GM18907 (cell line): ENCODE results near the gene ST6GALNAC2.

ENCODE experiments used
- ATAC-seq: cut with Tn5 transposase; IDR thresholded peaks from one replicate; pipeline ENCODE4 v1.9.1; 2021; ENCODE audit warnings: mild to moderate bottlenecking, moderate library complexity; ENCODE audit not compliant: unreplicated experiment

The ST6GALNAC2 gene

DNA sequence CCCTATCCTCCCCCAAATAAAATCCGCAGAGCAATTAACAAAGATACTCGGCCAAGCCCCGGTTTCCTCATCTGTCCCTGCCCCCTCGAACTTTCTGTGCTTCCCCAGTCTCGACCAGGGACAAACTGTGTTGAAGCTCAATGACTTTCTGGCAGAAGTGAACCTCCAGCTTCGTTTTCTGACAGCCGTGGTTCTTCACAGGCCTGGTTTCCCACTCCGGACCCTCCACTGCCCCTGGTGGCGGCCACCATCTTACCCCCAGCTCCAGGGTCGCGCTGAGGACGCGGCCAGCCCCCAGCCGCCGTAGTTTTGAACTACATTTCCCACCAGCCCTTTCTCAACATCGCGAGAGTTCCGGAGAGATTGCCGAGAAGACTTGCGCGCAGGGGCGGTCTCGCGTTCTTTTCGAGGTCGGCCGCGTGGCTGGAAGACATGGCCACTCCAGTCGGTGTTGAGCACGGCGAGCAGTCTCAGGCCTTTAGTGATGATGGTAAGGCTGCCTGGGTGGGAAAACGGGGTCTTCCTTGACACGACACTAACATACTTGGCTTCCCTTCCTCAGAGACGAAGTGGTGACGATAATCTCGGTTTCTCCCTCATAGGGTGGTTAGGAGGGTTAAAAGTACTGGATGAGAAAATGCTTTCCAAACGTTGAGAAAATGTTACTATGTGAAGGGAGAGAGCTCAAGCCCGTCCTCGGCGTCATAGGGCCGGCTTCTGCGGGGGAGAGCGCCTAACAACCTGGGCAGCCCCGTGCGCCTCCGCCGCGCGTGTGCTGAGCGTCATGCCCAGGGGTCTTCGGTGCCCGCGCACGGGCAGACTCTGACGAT is 28.1 kb downstream of the ST6GALNAC2 start:
- peak; percentile 87 for ATAC-seq

DNA sequence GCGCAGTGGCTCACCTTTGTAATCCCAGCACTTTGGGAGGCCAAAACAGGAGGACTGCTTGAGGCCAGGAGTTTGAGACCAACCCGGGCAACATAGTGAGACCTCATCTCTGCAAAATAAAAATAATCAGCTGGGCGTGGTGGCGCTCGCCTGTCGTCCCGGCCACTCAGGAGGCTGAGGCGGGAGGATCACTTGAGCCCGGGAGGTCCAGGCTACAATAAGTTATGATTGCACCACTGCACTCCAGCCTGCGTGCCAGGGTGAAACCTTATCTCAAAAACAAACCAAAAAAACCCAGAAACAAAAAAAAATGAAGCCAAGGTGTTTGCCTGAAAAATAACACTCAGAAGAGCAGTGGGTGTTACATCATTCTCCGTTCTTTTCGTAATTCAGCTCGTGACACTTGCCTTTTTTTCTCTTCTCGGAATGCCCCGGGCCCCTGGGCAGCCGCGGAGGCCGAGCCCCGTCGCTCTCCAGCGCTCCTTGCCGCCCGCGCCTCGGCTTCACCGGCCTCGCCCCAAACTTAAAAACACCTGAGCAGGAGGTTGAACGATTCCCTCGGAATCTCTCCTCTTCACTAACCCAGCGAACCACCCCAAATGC is 28.8 kb downstream of the ST6GALNAC2 start:
- peak; percentile 36 for ATAC-seq

DNA sequence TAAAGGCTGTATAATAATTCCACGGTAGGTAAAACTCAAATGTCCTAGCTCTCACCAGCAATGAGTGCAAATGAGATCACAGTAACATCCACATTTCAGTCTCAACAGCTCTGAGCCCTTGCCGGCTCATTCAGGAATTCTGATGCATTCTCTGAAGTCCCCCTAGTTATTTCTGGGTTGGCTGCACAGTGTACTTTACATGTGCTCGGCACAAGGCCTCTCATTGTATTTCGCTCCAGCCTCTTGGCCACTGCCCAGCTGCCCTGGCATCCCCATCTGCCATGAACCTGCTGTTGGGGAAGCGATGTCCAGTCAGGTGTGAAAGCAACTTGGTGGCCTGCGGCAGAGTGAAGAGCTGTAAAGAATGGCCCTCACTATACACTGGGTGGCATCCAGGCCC is 31.5 kb downstream of the ST6GALNAC2 start:
- ATAC-seq: no peak

DNA sequence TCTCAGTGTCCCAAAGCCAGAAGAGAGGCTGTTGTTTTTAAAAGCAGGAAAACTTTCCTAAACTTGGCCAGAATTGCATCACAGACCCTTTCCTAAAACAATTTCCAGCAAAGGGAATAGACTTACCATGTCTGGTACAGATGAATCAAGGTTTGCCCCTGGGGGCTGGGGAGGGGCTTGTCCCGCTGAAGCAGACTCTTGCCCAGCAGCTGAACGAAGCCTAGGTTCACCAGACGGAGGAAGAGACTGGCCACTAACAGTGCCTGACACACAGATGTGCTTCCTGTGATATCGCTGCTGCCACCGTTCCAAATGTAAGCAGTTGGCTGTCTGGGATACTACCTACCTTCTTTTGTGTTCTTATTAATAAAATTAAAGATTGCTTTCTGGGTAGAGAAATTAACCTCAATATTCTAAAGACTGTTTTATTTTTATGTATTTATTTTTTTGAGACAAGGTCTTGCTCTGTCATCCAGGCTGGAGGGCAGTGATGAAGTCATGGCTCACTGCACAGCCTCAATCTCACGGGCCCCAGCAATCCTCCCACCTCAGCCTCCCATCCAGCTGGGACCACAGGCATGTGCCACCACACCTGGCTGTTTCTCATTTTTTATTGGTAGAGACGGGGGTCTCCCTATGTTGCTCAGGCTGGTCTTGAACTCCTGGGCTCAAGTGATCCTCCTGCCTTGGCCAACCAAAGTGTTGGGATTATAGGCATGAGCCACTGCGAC is 32.3 kb downstream of the ST6GALNAC2 start:
- no peak for ATAC-seq

DNA sequence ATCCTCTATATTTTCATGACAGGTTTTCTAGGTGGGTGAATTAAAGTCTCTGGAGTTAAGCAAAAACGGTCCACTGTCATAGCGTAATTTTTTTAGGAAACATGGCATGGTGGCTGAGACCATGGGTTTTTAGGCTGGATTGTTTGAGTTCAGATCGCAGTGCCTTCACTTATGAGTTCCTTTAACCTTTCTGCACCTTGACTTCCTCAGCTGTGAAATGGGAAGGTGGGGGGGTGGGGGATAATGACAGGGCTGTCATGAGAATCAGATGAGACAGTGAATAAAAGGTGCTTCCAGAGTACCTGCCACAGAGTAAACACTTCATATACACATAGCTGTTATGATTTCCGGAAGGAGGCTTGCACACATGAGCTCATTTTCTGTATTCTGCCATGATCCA is 34.0 kb downstream of the ST6GALNAC2 start:
- no peak for ATAC-seq

DNA sequence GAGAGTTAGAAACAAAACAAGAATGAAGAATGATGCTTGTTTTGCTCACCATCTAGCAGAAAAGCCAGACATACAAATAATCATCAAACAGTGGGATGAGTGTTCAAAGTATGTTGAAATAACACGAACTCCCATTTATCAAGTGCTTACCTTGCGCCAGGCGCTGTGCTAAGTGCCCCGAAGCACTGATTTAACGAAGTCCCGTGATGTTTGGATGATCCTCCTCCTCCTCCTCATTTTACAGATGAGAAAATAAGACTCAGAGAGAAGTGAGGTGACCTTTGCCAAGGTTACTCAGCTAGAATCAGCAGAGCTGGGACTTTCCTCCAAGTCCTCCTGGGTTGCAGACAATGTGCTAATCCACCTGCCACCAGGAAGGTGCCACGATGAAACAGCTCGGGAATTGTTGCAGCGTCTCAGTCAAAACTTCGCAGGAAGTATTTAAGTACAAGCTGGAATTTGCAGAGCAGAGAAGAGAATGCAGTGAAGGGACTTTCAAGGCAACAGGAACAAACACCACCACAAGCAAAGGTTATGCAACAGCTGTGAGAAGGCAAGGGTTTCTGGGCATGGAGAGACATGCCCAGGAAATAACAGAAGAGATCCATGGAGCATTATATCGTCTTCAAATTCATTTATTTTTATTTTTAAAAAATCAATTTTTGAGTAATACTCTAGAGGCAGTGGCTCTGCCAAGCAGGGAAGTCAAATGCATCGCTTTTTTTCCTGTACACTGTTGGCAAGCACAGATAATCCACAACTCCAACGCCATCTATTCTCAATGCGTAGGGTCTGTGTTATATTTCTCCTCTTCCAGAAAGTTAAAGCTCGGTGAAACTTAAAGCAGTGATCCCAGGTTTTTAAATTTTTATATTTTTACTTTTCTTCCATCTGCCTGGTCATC is 34.7 kb downstream of the ST6GALNAC2 start:
- no peak for ATAC-seq

DNA sequence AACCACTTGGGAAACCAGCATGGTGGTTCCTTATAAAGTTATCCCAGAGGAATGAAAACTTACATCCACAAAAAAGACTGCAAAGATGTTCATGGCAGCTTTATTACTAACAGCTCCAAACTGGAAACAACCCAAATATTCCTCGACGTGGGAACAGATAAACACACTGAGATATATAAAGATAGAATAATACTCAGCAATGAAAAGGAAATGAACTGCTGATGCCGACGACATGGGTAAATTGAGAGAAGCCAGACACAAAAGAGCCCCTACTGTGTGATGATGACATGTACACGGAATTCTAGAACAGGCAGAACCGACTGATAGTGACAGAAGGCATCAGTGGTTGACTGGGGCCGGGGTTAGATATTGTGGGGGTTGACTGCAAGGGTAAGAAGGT is 36.1 kb downstream of the ST6GALNAC2 start:
- ATAC-seq: no peak

DNA sequence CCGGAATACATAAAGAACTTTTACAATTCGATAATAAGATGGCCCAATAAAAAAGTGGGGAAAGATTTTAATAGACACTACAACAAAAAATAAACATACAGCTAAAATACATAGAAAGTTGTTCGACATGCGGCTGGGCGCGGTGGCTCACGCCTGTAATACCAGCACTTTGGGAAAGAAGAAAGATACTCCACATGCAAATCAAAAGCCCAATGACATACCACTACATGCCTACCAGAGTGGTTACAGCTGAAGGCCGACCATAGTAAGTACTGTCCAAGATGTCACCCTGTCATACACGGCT is 36.5 kb downstream of the ST6GALNAC2 start:
- no peak for ATAC-seq

DNA sequence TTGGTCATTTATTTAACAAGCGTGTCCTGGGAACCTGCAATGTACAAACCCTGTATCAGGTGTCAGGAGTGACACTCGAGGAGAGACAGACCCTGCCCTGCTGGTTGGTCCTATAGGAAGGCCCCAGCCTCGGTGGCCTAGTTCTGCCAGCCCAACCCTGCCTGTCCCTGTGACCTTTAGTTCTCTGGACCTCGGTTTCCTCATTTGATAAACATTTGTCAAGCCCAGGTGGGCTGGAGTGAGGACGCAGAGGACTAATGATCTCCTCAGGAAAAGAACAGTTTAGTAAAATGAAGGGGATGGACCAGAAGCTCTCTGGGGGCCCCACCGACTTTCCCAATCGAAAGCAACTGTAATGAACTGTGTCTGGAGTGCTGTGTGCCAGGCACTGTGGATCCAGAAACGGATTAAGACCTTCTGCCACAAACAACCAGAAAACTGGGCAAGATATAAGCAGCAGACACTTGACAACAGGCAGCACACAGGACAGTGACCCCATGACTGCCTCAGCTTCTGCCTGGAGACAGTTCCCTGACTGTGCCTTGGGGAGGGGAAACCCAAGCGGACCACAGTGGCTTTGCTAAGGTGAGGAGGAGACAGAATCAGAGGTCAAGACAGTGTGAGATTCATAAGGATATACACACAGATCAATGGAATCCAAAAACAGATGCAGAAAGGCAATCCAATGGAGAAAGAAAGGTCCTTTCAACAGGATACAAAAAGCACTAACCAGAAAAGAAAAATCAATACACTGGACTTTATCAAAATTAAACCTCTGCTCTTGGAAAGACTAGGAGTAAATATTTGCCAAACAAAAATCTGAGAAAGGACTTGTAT is 37.1 kb downstream of the ST6GALNAC2 start:
- no peak for ATAC-seq

DNA sequence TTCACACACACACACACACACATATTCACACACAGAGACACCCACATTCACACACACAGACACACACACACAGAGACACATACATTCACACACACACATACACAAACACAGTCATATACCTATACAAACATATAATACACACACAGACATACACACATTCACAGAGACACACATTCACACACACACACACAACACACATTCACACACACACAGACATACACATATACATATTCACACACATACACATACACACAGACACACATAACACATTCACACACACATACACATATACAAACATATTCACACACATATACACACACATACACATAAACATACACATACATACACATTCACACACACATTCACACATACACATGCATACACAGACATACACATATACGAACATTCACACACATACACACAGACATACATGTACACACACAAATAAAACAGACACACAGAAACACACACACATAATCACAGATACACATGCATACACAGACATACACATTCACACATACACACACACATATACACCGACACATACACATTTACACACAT is 37.9 kb downstream of the ST6GALNAC2 start:
- no peak for ATAC-seq

DNA sequence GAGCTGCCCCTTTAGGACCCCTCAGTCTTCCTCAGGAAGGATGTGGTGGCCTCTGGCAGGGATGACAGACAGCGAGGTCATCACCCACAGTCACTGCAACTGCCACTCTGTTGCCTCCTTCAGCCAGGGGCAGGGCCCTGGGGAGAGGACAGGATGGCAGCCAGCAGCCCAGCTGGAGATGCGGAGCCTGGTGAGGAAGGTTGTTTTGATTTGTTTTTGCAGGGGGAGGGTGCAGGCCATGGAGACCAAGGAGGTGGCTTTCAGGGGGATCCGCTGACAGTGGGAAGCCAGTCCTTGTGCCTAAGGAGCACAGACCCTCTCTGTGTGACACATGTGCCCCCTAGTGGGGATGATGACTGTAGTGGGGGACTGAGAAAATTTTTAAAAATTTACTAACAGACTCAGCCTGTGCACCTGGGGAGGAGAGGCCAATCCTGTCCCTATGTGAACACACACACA is 38.4 kb downstream of the ST6GALNAC2 start:
- no peak for ATAC-seq

DNA sequence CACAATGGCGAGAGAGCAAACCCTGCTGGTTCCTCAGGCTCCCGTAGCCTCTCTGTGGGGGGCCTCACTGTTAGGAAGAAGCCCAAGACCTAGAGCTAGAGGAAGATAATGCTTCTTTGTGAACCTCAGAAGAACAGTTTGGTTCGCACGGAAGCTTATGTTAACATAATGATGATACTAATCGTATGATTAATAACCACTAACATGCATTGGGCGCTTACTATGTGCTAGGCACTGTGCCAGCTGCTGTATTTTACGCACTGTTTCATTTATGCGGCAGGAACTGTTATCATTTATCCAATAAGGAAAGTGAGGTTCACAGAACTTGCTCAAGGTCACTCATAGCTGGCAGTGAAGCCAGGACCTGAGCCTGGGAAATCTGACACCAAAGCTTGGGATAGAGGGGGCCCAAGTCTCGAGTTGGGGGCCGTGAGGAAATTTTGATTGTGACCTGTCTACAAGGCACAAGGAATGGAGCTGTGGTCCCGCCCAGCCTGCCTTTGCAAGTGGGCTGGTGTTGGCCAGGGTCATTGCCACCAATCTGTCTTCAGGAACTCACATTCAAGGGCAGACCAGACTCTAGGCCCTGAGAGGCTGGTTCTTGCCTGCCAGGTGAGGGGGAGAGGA is 39.0 kb downstream of the ST6GALNAC2 start:
- no peak for ATAC-seq

DNA sequence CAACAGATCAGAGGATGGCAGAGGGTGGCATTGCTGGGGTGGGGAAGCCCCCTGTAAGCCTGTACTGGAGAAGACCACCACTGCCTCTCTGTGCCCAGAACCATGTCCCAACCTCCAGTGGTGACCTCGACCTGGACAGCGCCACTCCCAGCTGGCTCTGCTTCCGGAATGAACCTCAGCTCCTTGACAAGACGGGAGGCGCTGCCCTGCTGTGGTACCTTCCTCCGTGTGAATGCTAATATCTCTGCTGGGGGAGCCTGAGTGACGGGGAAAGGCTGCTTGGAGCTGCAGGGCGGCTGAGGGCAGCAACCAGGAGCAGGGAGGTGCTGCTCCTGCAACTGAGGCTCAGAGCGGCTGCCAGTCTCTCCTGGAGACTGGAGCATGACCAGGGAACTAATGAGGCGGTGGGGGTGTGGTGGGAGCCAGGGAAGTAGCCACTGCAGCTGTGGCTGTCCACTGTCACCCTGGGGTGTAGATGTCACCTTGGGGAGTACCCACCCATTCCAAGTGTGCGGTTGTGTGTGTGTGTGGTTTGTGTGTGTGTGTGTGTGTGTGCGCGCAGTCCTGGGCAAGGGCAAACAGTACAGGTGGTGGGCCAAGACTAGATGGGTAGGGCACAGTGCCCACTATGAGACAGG is 39.6 kb downstream of the ST6GALNAC2 start:
- ATAC-seq: no peak

DNA sequence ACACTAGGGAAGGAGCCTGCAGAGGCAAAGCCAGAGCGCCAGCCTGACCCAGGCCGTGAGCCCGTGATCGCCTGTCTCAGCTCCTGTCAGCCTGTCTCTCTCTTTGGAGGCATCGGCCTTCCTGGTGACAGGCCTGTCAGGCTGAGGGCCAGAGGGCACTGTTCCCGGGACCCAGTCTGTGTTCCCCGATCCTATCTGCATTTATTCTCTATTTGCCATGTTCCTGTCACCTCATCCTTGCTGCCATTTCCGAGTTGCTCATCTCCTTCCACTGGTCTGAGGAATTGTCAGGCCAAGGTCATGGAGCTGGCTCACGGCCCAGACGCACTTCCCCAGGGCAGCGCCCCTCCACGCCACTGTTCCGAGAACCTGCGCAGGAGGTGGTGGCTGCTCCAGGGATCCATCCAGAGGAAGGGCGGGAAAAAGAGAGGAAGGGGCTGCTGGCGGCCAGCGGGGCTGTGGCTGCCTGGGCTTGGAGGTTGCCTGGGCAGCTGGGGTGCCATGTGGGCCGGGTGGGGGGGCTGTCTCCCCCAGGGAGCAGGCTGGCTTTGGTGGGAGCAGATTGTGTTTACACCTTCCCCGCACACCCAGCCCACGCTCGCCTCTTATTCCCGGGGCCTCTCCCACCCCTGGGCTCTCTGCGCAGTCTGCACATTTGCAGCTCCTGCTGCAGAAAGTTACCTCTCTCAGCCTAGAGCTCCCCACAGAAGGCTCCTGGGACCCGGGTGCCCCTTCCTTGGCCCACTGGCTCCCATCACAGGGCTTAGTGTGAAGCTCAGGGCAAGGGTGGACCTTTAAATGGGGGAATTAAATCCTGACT is 40.9 kb downstream of the ST6GALNAC2 start:
- no peak for ATAC-seq

DNA sequence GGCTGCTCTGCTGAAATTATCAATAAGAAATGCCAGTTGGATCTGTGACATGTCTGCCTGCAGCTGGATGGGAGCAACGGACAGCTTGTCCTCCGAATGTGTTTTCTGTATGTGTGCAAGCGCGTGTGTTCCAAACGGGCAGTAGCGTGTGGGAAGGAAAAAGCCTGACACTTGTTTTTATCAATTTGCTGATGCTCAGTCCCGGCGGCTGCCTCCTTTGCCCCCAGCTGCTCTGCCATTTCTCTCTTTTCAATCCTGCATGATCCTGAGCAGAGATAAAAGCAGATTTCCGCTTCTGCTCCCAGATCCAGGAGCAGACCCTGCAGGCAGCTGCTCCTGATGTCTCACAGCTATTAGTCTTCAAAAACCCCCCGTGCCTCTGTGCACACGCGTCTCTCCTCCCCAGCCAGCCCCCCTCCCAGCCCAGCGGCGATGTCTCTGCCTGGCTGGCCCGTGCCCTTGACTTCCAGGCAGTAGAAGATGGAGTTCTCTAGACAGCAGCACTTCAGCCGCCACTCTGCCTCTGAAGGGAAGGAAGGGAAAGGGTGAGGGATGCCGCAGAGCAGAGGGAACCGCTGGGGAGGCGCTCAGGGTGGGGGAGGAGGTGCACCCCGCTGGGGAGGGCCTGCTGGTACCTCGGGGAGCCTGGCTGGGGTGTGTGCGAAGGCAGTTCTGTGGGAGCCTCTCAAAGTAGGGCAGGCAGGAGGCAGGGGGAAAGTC is 41.7 kb downstream of the ST6GALNAC2 start:
- ATAC-seq: no peak

DNA sequence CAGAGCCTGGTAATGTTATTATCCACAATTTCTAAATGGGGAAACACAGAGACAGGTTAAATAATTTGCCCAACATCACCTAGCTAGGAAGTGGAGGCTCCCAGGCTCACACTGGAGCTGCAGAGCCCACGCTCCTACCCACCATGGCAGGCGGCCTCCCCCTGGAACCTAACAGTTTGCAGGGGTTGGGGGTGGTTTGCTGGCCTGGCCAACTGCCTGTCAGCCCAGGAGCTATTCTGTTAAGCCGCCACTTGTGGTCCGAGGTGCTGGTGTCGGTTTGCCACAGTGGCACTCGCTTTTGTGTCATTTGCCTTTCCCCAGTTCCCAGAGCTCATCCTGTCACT is 42.2 kb downstream of the ST6GALNAC2 start:
- ATAC-seq: no peak

DNA sequence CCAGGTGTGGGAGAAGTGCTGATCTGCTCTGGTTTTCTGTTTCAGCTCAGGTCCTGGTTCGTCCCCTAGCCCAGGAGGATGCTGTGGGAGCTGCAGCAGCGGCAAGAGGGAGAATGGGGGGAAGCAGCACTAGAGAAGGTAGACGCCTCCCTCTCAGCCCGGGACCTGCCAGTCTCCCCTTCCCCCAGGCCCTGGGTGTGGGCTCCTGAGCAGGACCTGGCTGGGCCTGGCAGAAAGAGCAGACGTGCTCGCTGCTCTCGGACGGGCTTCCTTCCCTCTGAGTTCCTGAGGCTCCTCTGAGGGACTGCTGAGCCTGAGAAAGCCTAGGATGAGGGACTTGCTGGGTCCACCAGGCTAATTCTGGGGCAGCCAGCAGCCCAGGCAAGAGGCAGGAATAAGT is 42.7 kb downstream of the ST6GALNAC2 start:
- no peak for ATAC-seq
